K562 (cell line): ENCODE measurements around the gene MMP2. TPM values are rescaled to one million over a fixed set of nuclear protein-coding genes. Genes with fewer than 3 reads are reported as not detected.

Source experiments
- ATAC-seq: fragments of 200-7000 bp; cut with Tn5 transposase; 3 replicates; pipeline ENCODE4 v1.9.1; 2020; ENCODE audit warnings: moderate library complexity
- BruUV-seq: library from RNA; stranded (reverse); fragments of 400-500 nt; replicated peaks from 2 replicates; lab custom pipeline; 2021; lab: Mats Ljungman, UMichigan
- CTCF ChIA-PET: fragments of 300-600 bp; formaldehyde crosslinking; extraction: SDS; loops from one replicate; lab custom pipeline; 2021; ENCODE audit warnings: low intra/inter-chr PET ratio; lab: Yijun Ruan, JAX
- POLR2A ChIA-PET: fragments of 300-600, 350-650 bp; sonication (Branson Sonifier 250); formaldehyde crosslinking; extraction: SDS; loops from one replicate; lab custom pipeline; 2021; ENCODE audit warnings: antibody characterized with exemption, inconsistent platforms; lab: Yijun Ruan, JAX
- DNase-seq, 4 experiments: peaks; one replicate each; pipeline versions ENCODE4 v3.0.0 to v3.0.0-alpha.2; 2011 to 2018; ENCODE audit warnings: low spot score in 3 of 4, mixed read lengths in 3 of 4; ENCODE audit errors: extremely low read depth in 1 of 4
- FAIRE-seq: peaks from 2 replicates; lab custom pipeline; 2011; peaks lifted over from hg19 to GRCh38; lab: Jason Lieb, UNC
- H2AFZ ChIP-seq: 2 replicates; pipeline ENCODE4 v1.6.0; 2011; ENCODE audit warnings: low read depth, low read length, control low read depth, inconsistent platforms
- H3K27ac ChIP-seq: fragments of 200-600 bp; 3 replicates; pipeline ENCODE4 v1.8.0; 2011; ENCODE audit warnings: low read depth, mild to moderate bottlenecking, control low read depth, inconsistent platforms, low read length, moderate library complexity, mixed read lengths; ENCODE audit errors: extremely low read depth
- H3K27me3 ChIP-seq, 2 experiments: fragments of 300-600 bp in 1 of 2; 2 replicates in 1 of 2; 3 replicates in 1 of 2; pipeline versions ENCODE4 v1.6.0 to v1.8.0; 2011; ENCODE audit warnings: inconsistent platforms in 2 of 2, low read length in 2 of 2, mild to moderate bottlenecking in 1 of 2, mixed read lengths in 1 of 2, moderate library complexity in 1 of 2; ENCODE audit not compliant: control insufficient read depth in 2 of 2, insufficient read depth in 2 of 2
- H3K36me3 ChIP-seq: fragments of 300-600 bp; 3 replicates; pipeline ENCODE4 v1.8.0; 2011; ENCODE audit warnings: mild to moderate bottlenecking, low read length, inconsistent platforms; ENCODE audit not compliant: control insufficient read depth, insufficient read depth
- H3K4me1 ChIP-seq, 2 experiments: fragments of 200-600 bp in 1 of 2; replicated peaks in 1 of 2; 2 replicates in 1 of 2; 3 replicates in 1 of 2; pipeline versions ENCODE4 v1.5.1 to v1.8.0; 2011; ENCODE audit warnings: inconsistent platforms in 2 of 2, low read length in 2 of 2, mild to moderate bottlenecking in 1 of 2, mixed read lengths in 1 of 2, moderate library complexity in 1 of 2; ENCODE audit not compliant: control insufficient read depth in 2 of 2, insufficient read depth in 2 of 2
- H3K4me2 ChIP-seq: 2 replicates; pipeline ENCODE4 v1.6.1; 2011; ENCODE audit warnings: low read length, control low read depth, inconsistent platforms, mixed read lengths; ENCODE audit not compliant: insufficient read depth
- H3K4me3 ChIP-seq: fragments of 200-600 bp; sonication (generic), shearing (Covaris generic); 2 replicates; pipeline ENCODE4 v1.5.1; 2016; ENCODE audit warnings: control low read depth, inconsistent platforms
- H3K79me2 ChIP-seq: fragments of 200-600 bp; 3 replicates; pipeline ENCODE4 v1.8.0; 2011; ENCODE audit warnings: low read length, inconsistent platforms; ENCODE audit not compliant: control insufficient read depth, insufficient read depth
- H3K9ac ChIP-seq, 2 experiments: 2 replicates each; pipeline versions ENCODE4 v1.6.0 to v1.6.1; 2011; ENCODE audit warnings: low read depth in 2 of 2, low read length in 2 of 2, control low read depth in 1 of 2, inconsistent platforms in 1 of 2, mild to moderate bottlenecking in 1 of 2, mixed read lengths in 1 of 2; ENCODE audit not compliant: insufficient read depth in 1 of 2
- H3K9me1 ChIP-seq: one replicate; pipeline ENCODE4 v1.6.0; 2011; ENCODE audit warnings: inconsistent platforms, mild to moderate bottlenecking, low read length, moderate library complexity; ENCODE audit not compliant: control insufficient read depth, insufficient read depth
- H3K9me3 ChIP-seq: replicated peaks from 2 replicates; pipeline ENCODE4 v1.5.1; 2011; ENCODE audit warnings: low read depth, low read length, inconsistent platforms; ENCODE audit not compliant: control insufficient read depth, insufficient read depth
- H4K20me1 ChIP-seq: replicated peaks from 2 replicates; pipeline ENCODE4 v1.6.1; 2011; ENCODE audit warnings: low read length, inconsistent platforms, mixed read lengths; ENCODE audit not compliant: control insufficient read depth, insufficient read depth
- ELK3 ChIP-seq: fragments of 450-650 bp; formaldehyde crosslinking; IDR thresholded peaks from 2 replicates; pipeline ENCODE4 v1.4.0; 2020; ENCODE audit warnings: mild to moderate bottlenecking
- EWSR1 ChIP-seq: fragments of 450-650 bp; IDR thresholded peaks from 2 replicates; pipeline ENCODE4 v1.6.1; 2018; ENCODE audit warnings: borderline replicate concordance, mild to moderate bottlenecking, low read depth, moderate library complexity; ENCODE audit not compliant: partially characterized antibody
- RFX1 ChIP-seq: fragments of 450-650 bp; IDR thresholded peaks from 2 replicates; pipeline ENCODE4 v1.6.1; 2016; ENCODE audit warnings: mild to moderate bottlenecking, moderate library complexity
- SRSF7 ChIP-seq: fragments of 200-400 bp; formaldehyde crosslinking; optimal IDR thresholded peaks from 2 replicates; pipeline ENCODE3; 2017; ENCODE audit warnings: mild to moderate bottlenecking, low read depth, low read length
- ZFX ChIP-seq: sonication (generic); formaldehyde crosslinking; IDR thresholded peaks from 2 replicates; pipeline ENCODE4 v1.8.0; 2022; ENCODE audit warnings: mild to moderate bottlenecking, missing genetic modification reagents, moderate library complexity
- ZNF263 ChIP-seq: sonication (generic); formaldehyde crosslinking; IDR thresholded peaks from 2 replicates; pipeline ENCODE4 v1.8.0; 2022; ENCODE audit warnings: mild to moderate bottlenecking, missing genetic modification reagents, borderline replicate concordance
- ZNF75A ChIP-seq: fragments of 450-650 bp; formaldehyde crosslinking; IDR thresholded peaks from 2 replicates; pipeline ENCODE4 v1.4.0; 2020; ENCODE audit warnings: mild to moderate bottlenecking
- WGBS: fragments of 100-300 bp; shearing (Covaris generic); methylation state at CpG from one replicate; pipeline ENCODE4 v1.1.6; 2016; ENCODE audit warnings: low coverage, mixed read lengths; ENCODE audit not compliant: insufficient coverage; ENCODE audit errors: missing lambda C conversion rate; 5-methylcytosine and 5-hydroxymethylcytosine counted together
- in situ Hi-C: fragments of 300-500 bp; cut with MboI; formaldehyde crosslinking; loops from 4 replicates; pipeline ENCODE4 v1.15.0; 2018; ENCODE audit warnings: inconsistent platforms, mixed read lengths
- intact Hi-C: fragments of 100-400 bp; cut with micrococcal nuclease; formaldehyde crosslinking; loops from 2 replicates; pipeline ENCODE4 v1.14.2; 2022
- polyA plus RNA-seq, 8 experiments: library from polyadenylated mRNA; depleted of rRNA in 4 of 8; stranded (reverse) in 5 of 8; unstranded in 3 of 8; fragments of >200 nt; fragmentation: Nextera tagmentation in 2 of 8; fragmentation: Illumina TruSeq in 1 of 8; extraction: Ambion mirVana in 2 of 8; extraction: Trizol in 1 of 8; gene quantifications; 2 replicates each; pipeline versions ENCODE4 v1.2.1 to v1.2.3, GENCODE V29; 2011 to 2014; ENCODE audit warnings: inconsistent platforms in 1 of 8, missing spikeins in 1 of 8
- total RNA-seq, 7 experiments: library from RNA; depleted of rRNA in 6 of 7; stranded (reverse); fragments of >200 nt in 6 of 7; fragmentation: Illumina TruSeq in 2 of 7; extraction: Trizol in 2 of 7; gene quantifications; 2 replicates each; pipeline versions ENCODE4 v1.2.1 to v1.2.3, GENCODE V29; 2011 to 2021; ENCODE audit warnings: low replicate concordance in 1 of 7
- TF ChIP-seq, protein P1 (sequence below): fragments of 250-450 bp; sonication (Bioruptor Pico); IDR thresholded peaks from 2 replicates; pipeline ENCODE4 v1.5.0; 2021; ENCODE audit warnings: mild to moderate bottlenecking, moderate library complexity
- TF ChIP-seq, protein P2 (sequence below): fragments of 250-450 bp; sonication (Bioruptor Pico); IDR thresholded peaks from 2 replicates; pipeline ENCODE4 v1.8.0; 2021; ENCODE audit warnings: borderline replicate concordance, mild to moderate bottlenecking, moderate library complexity; ENCODE audit not compliant: poor library complexity, severe bottlenecking

Gene MMP2
- total and polyA plus RNA-seq, 9 of the 15 experiments (the other 6 are each of a cell fraction or from before 2014, with no cell fraction given), result 0.05 to 0.53 TPM; not detected in 7

- no peaks in the 10 kb centered on the region for H3K79me2 ChIP-seq
- intact Hi-C loops (no loop called here), in situ Hi-C loops (no loop called here)
- H3K27me3 ChIP-seq, result peaks cover 8 to 30% of the 10 kb centered on the region in 2 experiments; a peak in 3 of 5 replicates
- WGBS, result 0% methylated on average over 4 of the region's 4 CpGs
- no peaks in the 10 kb centered on the region for H3K9me1 ChIP-seq
- ATAC-seq (no peak), FAIRE-seq (no peak), DNase-seq (no peak)
- TF ChIP-seq, protein P1, sequence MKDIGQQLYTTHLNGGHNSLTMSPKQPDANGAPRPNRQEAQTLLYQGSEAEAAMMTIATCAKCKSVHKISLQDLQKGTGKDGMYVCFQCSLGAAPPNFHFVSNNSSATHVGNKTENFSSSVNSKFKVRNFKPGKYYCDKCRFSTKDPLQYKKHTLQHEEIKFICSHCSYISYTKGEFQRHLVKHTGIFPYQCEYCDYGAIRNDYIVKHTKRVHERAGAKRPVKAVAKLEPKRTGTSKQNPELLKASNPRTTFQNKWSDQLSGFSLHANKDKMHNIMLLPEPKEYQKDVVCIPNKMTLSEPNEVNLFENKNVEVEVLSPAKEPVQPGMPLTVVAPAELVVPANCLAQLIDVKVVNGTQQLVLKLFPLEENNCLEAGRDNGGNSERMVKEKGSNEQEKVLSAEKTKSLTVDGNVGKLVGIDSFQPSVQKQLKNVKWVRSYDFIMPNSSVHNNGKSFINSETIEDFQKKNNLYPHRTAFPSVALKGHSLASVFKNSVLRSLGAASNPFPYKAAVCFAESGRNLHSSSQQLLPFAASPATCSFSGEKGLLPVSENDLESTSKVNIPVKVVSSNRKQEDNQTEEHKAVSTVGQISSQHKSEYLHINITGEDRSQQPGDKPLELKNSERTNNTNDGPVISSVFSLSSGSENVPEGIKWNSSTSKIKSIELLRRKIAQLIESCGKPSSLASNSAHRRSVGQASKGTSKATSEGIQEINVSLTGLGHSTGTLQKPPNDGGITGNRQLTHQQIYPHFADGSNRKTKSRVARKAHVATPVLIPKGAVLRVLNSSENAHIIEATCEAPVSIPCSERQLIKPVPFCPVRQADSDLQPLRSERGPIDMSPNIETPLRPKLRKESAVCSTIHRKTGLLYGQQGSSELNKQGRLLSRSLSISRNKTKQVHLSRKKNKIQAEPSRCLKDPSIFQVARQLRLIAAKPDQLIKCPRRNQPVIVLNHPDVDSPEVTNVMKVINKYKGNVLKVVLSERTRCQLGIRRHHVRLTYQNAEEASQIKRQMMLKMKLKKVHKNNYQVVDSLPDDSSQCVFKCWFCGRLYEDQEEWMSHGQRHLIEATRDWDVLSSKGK (CRISPR knock-in tag), result no peak
- TF ChIP-seq EWSR1 (no peak), ZFX (no peak), SRSF7 (no peak), ZNF263 (CRISPR knock-in tag) (no peak), ELK3 (CRISPR knock-in tag) (no peak), ZNF75A (CRISPR knock-in tag) (no peak), RFX1 (no peak)
- TF ChIP-seq, protein P2, sequence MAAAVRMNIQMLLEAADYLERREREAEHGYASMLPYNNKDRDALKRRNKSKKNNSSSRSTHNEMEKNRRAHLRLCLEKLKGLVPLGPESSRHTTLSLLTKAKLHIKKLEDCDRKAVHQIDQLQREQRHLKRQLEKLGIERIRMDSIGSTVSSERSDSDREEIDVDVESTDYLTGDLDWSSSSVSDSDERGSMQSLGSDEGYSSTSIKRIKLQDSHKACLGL, result no peak
- H3K4me1 ChIP-seq, result peaks cover 0 to 4% of the 10 kb centered on the region in 2 experiments; a peak in 2 of 5 replicates
- H3K4me3 ChIP-seq, result no peak overlapping the region
- H2AFZ ChIP-seq, result no peak overlapping the region
- BruUV-seq, result no TSS peak
- ChIA-PET POLR2A (no interaction called here), CTCF (no interaction called here)
- no peaks in the 10 kb centered on the region for H3K36me3 ChIP-seq
- H4K20me1 ChIP-seq, result no peaks in the 10 kb centered on the region
- H3K4me2 ChIP-seq, result no peak overlapping the region
- no peak overlapping the region for H3K9ac ChIP-seq
- H3K27ac ChIP-seq, result no peak overlapping the region
- H3K9me3 ChIP-seq, result no peaks in the 10 kb centered on the region
Observed at GRCh38 chr16:55481023-55481422, 2.0 kb downstream of the MMP2 start.
